NOMO-1 (cell line): ENCODE results near the gene IFNG.
"Not testable (repeated sequence)": the region's sequence is repeated elsewhere in the genome, so short reads cannot be mapped to it uniquely, and the experiment has no call there.

Experiments
- DNase-seq, 2 experiments: peaks; one replicate each; lab custom pipeline; 2025; ENCODE audit not compliant: unreplicated experiment in 2 of 2; lab: John Stamatoyannopoulos, UW

The IFNG gene

DNA sequence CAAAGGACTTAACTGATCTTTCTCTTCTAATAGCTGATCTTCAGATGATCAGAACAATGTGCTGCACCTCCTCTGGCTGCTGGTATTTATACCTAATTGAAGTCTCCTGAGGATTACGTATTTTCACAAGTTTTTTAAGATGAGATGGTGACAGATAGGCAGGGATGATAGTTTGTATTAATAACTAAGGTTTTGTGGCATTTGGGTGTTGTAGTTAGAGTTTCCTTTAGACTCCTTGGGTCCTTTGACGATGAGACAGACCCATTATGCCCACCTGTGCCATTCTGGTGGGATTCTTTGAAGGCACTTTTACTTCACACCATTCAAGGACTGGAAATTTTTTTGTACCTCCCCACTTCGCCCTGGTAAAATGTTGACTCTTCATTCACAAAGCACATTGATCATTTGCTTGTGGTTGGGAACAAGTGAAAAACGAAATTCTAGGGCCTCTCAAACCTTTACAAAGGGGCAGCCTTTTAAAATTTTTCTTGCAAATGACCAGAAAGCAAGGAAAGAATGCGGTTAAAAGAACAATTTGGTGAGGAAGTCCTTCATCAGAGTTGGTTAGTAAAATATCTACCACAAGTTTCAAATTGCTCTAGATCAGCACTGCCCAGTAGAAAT is at the start of gene IFNG:
Gene IFNG, minus strand, starts transcription at position 60 of the 624 bp plus-strand sequence. CDS start 125 bp downstream, outside the sequence.
- no peak for DNase-seq

DNA sequence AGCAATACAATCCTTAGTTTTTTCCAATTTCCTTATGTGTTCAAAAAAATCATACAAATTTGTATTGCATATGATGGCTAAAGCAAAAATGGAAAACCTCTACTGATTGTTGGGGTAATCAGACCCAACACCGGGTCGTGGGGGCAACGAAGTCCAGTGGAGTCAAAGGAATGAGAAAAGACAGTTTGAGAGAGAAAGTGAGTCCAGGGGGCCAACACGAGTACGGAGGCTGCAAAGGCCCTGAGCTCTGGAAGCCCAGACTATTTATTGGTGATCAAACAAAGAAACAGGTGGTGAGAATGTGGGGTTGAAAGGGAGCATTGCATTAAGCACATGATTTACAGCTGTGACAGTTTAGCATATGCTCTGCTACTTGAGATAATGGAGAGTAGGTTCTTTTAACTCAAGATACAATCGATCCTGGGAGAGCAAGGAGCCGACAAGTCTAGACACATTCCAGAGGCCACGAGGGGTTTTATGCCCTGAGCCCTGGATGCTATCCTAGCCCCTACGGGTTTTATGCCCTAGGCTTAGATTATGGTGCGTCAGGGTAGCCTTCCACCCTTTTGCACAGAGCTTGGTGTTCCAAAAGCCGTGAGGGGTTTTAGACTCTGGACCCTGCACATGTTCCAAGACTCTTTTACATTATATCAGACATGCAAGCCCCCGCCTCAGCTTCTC is 49.6 kb upstream of the IFNG start:
- DNase-seq, result not testable (repeated sequence)

DNA sequence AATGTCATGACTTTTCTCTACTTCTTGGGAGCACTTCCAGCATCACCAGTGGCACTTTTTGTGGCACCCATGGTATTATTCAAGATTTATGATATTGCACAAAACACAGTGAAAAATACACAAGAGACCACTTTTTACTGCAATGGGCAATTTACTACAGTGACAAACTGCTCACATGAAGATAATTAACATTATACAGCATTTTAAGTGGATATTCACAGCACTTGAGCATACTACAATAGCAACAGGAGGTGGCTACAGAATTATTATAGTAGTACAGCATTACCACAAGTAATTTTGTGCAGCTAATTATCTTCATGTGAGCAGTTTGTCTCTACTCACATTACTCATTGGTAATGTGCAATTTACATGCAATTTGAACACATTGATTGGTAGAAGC is 47.7 kb upstream of the IFNG start:
- DNase-seq, result no peak

DNA sequence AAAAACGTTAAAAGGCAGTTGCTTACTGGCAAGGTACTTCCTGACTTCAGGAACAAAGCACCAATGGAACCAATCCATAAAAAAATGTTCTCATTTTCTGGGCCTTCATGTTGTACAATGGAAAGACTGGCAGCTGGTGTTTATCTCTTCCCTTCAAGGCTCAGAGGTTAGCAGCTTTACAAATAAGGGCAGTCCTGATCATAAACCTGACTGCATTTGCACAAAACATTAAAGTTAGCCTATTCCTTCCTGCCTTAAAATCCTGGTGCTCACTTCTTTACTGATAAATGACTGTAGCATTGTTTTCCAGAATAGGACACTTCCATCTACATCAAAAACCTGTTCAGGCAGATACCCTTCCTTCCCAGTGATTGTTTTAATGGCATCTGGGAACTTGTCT is 46.9 kb upstream of the IFNG start:
- DNase-seq, result no peak

DNA sequence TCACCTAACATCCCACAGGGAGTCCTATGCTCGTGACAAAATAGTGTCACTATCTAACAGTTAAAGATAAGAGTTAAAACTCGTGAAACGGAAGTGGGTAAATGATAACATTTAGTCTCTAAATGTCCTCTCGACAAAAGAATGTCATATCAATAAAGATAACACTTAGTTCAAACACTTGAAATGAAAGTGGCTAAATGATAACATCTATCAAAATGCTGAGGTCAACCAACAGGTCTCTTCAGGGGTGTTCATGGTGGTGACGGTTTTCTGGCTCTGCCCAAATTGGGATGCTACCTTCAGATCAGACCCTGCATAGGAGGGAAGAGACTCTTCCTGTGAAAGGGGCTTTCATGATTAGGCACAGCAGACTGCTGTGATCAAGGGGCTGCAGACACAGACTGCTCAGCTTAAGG is 43.9 kb upstream of the IFNG start:
- DNase-seq, result no peak

DNA sequence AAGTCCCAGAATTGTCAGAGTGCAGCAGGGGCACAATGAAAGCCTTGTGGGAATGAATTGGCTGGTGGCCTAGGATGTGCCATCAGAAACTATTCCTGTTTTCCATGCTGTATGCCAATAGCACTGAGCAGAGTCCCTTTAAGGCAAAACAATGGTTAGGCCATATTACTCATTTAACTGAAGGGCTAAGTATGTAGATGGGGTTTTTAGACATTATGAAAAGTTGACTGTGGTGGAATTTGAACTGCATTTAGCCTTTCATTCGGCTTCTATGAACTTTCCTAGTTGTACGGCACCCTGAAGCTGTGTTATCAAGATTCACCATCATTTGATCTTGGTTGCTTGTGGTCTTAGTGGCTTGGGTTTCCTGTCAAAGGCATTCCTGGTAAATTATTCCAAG is 41.3 kb upstream of the IFNG start:
- DNase-seq, result no peak

DNA sequence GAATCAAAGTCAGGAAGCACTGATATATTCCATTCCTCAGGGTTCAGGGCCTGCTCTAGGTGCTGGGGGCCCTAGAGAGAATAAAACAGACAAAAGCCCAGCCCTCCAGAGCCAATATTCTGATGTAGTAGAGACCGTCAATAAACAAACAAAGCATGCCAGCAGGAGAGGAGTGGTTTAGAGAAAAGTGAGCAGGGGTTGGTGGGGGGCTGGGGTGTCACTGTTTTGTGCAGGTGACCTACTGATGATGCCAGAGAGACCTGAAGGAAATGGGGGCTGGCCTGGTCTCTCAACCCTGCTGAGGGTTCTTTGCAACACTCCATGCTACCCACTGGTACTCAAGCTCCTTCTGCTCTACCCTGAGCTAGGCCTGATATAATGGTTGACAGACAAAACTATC is 39.6 kb upstream of the IFNG start:
- no peak for DNase-seq

DNA sequence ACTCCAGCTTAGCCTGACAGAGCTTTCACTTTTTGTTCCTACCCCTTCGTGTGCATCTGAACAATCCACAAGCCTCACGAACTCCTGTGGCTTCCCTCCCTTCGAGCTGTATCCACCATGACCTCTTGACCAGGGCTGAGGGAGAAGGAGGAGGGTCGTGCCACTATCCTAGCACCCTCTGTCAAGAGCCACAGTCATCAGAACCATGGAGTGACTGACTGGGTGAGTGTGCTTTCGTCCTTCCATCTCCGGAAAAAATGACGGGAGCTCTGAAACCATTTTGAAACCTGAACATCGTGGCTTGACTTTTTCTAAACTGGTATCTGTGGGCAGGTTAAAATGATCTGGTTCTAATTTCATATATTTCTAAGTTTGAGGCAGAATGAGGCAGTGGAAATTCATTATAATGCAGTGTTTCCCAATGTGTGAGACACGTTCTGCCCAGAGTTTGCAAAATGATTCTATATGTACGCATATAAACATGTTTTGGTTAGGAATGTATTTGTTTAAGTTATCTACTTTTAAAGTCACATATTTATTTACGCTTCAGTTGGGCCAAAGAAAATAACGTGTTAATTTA is 39.1 kb upstream of the IFNG start:
- no peak for DNase-seq

DNA sequence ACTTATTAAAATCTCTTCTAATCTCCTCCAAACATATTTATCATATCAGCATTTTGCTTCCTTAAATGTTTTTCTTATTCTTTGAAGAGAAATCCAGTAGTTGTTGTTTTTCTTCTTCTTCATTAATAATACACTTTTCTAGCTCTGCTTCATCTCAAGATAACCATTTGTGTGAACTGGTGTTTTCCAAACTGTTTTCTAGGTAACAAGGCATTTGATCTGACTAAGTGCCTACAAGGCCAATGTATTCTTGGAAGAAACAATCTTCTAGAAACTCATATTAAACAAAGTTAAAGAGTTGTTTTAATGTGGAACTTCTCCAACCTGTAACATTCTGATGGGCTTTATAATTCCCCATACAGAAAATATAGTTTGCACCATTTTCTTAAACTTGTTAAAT is 30.8 kb upstream of the IFNG start:
- no peak for DNase-seq

DNA sequence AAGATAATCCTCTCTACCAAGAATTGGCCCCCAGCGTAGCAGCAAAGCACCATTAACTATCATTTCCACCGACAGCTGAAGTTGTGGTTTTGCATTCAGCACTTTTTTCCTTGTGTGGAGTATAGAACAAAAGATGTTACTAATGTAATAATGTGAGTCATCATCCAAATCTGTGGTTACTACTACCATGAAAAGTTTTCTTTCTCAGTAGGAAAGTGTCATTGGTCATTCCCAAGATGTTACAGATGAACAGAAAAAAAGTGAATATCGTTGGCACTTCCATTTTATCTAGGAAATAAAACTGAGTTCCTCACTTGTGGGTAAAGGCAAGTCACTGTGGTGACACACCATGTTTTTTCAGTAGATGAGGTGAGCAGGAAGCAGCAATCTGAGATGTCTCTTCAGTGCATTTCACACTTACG is 30.3 kb upstream of the IFNG start:
- DNase-seq, result no peak

DNA sequence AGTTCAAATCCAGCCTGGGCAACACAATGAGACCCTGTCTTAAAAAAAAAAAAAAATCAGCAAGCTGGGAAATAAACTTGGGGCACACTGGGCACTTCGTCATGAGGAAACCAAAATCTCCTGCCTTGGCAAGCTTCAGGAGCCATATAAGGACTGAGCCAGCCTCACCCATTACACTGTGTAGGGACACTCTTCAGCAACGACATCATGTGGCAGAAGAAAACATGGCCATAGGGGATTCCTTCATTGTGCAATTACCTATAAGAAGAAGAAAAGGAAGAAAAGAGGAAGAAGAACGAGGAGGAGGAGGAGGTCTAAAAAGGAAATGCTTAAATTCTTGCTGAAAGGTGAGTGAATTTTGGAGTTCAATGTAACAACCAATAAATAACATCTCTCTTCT is 26.1 kb upstream of the IFNG start:
- peak in 1 of 2 experiments; percentile 2 for DNase-seq

DNA sequence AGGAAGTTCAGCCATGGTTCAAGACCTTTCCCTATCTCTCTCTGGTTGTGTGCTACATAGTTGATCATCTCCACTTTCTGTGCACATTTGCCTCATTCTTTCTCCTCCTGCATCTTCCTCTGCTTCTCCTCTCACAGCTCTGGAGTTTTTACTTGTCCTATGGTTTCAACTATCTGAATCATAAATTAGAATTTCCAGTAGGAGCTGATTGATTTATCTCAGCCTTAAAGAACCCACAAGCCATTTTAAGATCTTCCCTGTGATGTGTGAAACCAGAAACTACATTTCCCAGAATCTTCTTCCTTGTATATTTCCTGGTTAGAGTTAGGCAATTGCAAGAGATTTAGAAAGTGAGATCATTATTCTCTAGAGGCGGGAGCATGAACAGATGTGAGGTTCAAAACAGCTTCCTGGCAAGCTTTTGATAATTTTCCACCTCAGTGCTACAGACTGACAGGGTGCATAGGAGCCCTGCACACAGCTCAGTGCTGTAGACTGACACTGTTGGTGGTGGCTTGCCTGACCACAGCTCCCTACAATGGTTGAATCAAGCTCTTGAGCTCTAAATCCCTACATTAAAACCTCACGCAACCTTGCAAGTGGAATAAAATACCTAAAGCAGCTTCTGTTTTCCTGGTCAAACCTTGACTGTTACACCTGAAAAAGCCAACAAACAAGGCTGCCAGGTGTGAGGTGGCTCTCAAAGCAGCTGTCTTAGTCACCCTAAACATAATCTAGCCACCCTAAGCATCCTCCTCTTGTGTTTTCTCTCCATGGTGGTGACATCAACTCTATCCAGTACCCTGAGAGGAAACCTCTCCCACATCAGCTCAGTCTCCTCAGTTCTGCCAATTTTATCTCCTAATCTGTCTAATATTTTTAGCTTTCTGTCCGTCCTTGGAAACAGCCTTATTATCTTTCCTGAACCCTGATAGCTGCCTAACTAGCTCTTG is 21.5 kb upstream of the IFNG start:
- peak in 1 of 2 experiments; percentile 2 for DNase-seq

DNA sequence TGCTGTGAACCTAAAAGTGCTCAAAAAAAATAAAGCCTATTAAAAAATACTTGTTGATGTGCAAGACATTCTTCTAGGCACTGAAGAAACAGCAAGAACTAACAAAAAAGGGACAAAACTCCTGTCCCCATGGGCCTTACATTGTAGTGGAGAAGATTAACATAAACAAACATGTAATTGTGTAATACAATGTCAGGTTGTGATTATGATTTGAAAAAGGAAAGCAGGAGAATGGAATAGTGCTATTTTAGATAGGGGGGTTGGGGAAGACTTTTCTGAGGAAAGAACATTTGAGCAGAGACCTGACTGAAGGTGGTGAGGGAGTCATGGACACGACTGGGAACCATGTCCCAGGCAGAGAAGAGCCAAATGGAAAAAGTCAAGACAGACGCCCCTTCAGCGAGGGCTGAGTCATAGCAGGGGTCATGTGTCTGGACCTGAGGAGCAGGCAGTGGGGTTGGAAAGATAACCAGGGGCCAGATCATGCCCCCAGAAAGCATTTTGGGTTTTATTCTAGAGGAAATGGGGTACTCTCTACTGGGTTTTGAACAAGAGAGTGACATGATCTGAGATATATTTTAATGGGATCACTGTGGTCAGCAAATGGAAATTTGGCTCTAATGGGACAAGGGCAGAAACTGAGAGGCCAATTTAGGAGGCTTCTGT is 19.4 kb upstream of the IFNG start:
- DNase-seq, result no peak

DNA sequence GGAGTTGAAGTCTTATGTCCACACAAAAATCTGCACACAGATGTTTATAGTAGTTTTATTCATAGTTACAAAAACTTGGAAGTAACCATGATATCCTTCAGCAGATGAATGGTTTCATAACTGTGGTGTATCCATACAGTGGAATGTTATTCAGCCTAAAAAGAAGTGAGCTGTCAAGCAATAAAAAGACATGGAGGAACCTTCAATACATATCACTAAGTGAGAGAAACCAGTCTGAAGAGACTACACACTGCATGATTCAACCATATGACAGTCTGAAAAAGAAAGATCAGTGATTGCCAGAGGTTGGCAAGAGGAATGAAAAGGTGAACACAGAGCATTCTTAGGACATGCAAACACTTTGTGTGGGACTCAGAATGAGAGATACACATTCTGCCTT is 18.6 kb upstream of the IFNG start:
- DNase-seq, result no peak

DNA sequence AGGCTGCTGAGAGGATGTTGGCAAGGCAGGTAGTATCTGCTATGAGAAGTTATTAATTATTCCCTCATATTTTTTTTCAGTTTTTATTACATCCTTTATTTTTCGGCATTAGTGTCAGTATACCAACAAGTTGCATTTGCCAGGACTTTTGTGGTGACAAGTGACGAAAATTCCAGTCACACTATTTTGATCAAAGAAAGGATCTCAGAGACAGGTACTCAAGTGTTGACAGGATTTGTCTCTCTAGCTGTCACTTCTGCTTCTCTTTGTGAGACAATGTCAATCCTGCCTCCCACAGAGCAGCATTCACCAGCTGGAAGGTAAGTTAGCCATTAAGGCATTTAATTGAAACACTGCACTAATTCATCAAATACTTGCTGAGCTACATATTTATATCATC is 18.0 kb upstream of the IFNG start:
- DNase-seq, result no peak

DNA sequence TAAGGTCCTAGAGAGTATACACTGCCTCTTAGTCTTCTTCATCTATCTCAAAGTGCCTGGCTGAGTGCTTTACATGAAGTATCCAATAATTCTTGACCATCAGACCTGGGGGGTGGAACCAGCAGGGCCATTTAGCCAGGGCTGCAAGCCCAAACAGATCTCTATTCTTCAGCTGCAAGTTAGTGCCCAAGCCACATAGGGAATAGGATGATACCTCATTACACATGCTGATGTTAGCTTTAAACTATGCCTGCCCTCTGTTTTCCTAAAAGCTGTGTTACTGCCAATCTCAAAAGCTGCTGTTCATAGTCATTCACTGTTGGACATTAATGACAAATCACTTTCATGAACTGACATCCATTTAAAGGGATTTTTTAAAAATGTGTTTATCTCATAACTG is 16.7 kb upstream of the IFNG start:
- DNase-seq, result no peak

DNA sequence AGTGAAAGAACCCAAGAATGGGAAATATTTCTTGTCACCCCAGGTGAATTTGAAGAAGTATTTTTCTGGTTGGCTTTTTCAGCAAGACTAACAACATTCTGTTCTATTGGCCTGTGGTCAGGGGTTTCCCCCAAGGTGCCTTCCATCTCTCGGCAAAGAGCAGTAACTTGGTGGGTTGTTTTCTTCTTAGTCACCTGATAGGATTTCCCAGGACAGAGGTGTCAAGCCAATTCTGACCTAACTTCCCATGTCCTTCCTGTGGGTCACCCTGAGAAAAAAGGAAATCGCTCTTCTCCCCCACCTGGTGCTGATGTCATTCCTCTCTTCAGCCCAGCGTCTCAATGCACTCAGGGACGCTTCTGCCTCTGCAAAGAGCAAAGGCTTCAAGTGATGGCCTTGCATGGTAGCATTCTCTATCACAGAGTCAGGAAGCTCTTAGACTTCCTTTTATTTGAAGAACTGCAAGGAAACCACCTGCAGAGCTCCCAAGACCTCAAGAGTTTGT is 16.1 kb upstream of the IFNG start:
- DNase-seq, result no peak

DNA sequence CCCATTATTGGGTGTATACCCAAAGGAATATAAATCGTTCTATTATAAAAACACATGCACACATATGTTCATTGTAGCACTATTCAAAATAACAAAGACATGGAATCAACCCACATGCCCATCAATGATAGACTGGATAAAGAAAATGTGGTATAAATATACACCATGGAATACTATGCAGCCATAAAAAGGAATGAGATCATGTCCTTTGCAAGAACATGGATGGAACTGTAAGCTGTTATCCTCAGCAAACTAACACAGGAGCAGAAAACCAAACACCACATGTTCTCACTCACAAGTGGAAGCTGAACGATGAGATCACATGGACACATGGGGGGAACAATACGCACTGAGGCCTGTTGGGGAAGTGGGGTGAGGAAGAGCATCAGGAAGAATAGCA is 15.2 kb upstream of the IFNG start:
- not testable (repeated sequence) for DNase-seq

DNA sequence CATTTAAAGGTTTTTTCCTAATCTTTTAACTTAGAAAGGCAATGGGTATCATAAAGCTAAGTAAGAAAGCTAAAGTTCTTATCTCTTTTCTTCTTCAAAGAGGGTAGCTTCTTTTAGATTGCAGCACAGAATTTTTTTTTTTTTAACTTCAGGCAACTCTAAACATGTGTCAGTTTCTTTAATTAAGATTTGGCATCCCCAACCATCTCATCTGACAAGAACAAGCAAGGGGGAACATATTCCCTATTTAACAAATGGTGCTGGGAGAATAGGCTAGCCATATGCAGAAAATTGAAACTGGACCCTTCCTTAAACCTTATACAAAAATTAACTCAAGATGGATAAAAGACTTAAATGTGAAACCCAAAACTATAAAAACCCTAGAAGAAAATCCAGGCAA is 14.3 kb upstream of the IFNG start:
- DNase-seq, result no peak

DNA sequence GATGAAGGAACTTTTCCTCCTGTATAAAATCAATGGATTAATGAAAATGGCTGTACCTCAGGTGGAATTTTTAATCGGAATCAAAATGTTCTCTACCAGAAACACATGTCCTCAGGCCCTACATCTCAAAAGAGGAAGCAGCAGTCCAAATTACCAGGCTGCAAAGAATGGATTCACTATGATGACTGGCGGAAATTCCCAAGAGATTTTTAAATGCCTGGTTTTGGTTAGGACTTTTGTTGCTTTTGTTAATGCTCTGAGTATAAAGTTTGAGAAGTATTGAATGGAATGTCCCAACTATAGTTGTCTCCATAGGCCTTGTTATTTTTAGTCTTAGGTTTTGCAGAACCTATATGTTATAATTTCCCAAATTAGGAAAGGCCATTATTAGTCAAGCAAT is 11.2 kb upstream of the IFNG start:
- DNase-seq, result no peak
